ENCODE results near the gene TMEM141.
"Not testable (repeated sequence)": the region's sequence is repeated elsewhere in the genome, so short reads cannot be mapped to it uniquely, and the experiment has no call there.

The TMEM141 gene

GRCh38 chr9:136754626-136755301, 36.4 kb upstream of the TMEM141 start:
- FAIRE-seq (no peak), DNase-seq (ENCODE audit: extremely low spot score, insufficient read length, low read depth) (no peak)

GRCh38 chr9:136755302-136756133, 35.6 kb upstream of the TMEM141 start:
- not testable (repeated sequence) for DNase-seq (ENCODE audit: extremely low spot score, insufficient read length, low read depth); FAIRE-seq

DNA sequence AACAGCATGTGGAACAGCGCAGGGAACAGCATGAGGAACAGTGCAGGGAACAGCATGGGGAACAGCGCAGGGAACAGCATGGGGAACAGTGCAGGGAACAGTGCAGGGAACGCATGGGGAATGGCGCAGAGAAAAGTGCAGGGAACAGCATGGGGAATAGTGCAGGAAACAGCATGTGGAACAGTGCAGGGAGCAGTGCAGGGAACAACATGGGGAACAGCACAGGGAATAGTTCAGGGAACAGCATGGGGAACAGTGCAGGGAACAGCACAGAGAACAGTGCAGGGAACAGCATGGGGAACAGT, 35.1 kb upstream of the TMEM141 start:
- FAIRE-seq (no peak), DNase-seq (ENCODE audit: extremely low spot score, insufficient read length, low read depth) (no peak)

GRCh38 chr9:136756836-136757235, 34.3 kb upstream of the TMEM141 start:
- no peak for DNase-seq (ENCODE audit: extremely low spot score, insufficient read length, low read depth)
- FAIRE-seq, result no peak

GRCh38 chr9:136757328-136757727, 33.8 kb upstream of the TMEM141 start:
- FAIRE-seq (no peak), DNase-seq (ENCODE audit: extremely low spot score, insufficient read length, low read depth) (no peak)

DNA sequence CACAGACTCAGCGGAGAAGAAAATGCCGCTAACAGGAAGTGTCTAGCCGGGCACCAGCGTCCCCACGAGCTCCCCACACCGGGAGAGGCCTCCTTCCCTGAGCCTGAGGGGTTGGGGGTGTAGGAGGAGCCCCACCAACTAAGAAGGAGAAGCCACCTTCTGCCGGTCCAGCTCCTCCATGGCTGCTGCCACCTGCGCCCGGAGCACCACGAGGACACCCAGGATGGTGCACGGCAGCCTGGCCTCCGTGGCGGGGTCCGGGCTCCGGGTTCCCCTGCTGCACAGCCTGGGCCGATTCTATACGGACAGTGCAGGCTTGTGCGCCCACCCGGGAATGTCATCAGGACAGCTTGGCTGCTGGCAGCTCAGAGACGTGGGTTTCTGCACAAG, 33.4 kb upstream of the TMEM141 start:
- FAIRE-seq (no peak), DNase-seq (ENCODE audit: extremely low spot score, insufficient read length, low read depth) (no peak)

GRCh38 chr9:136759001-136759400, 32.1 kb upstream of the TMEM141 start:
- DNase-seq (ENCODE audit: extremely low spot score, insufficient read length, low read depth), result no peak
- no peak for FAIRE-seq

DNA sequence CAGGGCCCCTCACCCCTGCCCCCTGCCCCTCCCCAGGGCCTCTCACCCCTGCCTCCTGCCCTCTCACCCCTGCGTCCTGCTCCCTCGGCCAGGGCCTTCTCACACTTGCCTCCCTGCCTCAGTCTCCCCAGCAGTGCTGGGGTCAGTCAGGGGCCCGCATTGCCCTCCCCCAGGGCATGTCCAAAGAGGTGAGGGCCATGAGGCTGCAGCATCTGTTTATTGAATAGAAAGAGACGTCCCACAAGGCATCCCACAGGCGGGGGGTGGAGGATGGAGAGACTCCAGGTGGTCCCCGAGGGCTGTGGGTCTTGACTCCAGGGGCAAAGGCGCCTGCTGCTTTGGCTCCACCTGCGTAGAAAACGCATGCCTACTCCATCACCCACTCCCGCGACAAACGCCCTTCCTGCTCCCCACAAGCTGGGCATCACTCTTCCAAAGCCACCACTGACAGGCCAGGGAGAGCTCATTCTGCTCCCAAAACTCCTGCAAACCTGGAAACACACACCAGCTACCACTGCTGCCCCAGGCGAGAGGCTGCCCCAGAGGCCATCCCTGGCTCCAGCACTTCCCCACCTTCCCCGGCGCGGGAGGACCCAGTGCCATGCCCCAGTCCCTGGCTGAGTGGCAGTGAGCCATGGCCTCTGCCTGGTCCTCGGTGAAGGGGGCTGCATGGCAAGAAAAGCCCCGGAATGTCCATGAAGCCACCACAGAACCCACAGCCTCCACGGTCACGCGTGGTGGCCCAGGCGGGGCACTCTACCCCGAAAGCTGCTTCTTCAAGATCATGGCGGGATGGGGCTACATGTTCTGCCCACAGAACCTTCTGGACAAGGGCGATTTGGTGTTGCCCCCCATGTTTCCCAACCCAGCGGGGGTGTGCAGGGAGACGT, 31.5 kb upstream of the TMEM141 start:
- no peak for DNase-seq (ENCODE audit: extremely low spot score, insufficient read length, low read depth)
- FAIRE-seq, result no peak

GRCh38 chr9:136760424-136760823, 30.7 kb upstream of the TMEM141 start:
- FAIRE-seq (no peak), DNase-seq (ENCODE audit: extremely low spot score, insufficient read length, low read depth) (no peak)

DNA sequence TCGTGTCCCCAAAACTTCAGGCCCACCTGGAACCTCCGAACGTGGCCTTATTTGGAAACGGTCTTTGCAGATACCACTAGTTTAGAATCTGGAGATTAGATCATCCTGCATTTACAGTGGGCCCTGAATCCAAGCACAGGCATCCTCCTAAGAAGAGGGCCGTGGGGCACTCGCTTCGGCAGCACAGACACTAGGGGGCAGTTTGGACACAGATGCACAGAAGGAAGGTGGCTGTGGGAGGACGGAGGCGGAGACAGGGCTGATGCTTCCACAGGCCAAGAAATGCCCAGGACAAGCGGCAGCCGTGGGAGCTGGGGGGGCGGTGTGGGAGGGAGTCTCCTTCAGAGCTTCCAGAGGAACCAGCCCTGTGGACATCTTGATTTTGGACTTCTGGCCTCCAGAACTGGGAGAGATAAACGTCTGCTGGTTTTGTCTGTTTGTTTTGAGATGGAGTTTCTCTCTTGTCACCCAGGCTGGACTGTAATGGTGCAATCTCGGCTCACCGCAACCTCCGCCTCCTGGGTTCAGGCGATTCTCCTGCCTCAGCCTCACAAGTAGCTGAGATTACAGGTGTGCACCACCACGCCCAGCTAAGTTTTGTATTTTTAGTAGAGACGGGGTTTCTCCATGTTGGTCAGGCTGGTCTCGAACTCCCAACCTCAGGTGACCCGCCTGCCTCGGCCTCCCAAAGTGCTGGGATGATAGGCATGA, 30.2 kb upstream of the TMEM141 start:
- not testable (repeated sequence) for DNase-seq (ENCODE audit: extremely low spot score, insufficient read length, low read depth)
- peak; percentile 82 for FAIRE-seq

DNA sequence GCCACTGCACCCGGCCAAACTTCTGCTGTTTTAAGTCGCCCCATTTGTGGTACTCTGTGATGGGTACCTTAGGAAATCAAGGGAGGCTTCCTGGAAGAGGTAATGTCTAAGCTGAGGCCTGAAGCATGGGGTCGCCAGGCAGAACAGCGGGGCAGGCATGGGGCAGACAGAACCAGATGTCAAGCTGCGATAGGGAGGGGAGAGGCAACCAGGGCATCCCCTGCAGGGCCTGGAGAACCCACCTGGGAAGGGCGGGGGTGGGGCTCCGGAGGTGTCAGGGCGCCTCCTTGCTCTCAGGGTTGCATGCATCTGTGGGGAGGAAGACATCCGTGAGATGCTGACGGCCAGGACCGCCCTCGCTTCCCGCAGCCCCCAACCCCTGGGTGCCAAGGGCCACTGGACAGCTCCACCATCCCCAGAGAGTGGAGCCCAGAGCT, 29.6 kb upstream of the TMEM141 start:
- no peak for FAIRE-seq
- no peak for DNase-seq (ENCODE audit: extremely low spot score, insufficient read length, low read depth)

GRCh38 chr9:136762221-136762691, 28.9 kb upstream of the TMEM141 start:
- FAIRE-seq (no peak), DNase-seq (ENCODE audit: extremely low spot score, insufficient read length, low read depth) (no peak)

DNA sequence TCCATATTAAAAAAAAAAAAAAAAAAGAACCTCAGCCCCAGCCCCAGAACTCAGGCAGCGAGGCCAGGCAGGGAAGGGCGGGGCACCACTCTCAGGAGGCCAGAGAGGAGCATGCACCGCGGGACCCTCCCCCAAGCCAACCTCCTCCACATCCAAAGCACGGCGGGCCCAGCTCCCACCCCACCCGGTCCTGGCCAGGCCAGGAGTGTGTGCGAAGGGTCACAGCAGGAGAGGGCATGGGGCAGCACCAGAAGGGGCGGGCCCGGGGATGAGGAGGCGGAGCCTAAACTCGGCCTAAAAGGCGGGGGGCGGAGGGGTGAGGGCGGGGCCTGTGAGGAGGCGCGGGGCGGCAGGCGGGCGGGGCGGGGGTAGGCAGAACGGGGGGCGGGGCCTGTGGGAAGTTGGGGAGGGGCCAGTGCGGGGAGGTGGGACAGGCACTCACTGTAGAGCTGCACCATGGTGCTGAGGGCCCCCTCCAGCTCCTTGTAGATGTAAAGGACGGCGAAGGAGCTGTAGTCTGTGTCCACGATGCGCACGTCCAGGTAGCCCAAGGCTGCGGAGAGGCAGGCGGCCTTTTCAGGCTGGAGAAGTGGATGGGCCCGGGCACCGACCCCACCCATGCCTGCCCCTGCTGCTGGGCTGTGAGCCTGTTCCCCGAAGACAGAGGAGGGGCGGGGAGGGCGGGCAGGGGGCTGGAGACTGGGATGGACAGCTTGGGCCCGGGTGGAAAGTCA, 28.1 kb upstream of the TMEM141 start:
- FAIRE-seq (no peak), DNase-seq (ENCODE audit: extremely low spot score, insufficient read length, low read depth) (no peak)

- no peak for FAIRE-seq
- DNase-seq (ENCODE audit: extremely low spot score, insufficient read length, low read depth), result no peak
Measured at GRCh38 chr9:136763649-136764035, 27.5 kb upstream of the TMEM141 start.

DNA sequence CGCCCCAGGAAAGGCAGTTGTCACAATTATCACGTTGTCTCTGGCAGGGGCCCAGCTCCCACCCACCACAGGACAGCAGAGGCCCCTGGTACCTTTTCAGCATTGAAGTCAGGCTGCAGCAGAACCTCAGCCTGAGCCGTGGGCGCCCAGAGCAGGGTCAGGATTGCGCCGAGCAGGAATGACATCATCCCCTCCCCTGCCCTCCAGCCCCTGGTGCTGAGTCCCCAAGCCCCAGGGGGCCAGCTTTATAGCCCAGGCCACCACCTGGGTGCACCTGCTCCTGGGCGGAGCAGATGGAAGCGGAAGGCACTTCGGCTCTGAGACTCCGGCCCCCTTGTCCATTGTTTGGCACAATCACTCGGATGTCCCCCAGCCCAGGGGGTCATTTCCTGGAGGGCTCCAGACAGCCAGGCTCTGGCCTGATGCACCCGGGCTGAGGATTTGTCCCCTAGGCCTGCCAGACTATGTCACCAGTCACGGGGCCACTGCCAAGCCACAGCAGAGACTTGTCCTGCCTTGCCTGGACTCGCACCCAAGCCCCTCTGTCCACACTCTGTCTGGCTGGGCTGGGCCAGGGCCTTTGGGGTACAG, 26.7 kb upstream of the TMEM141 start, which contains the start of gene LCN15:
Gene LCN15, minus strand, starts transcription at position 218 of the 591 bp plus-strand sequence. Its CDS starts 30 bp downstream, at position 188.
- FAIRE-seq (no peak), DNase-seq (ENCODE audit: extremely low spot score, insufficient read length, low read depth) (no peak)

GRCh38 chr9:136765041-136765440, 26.1 kb upstream of the TMEM141 start:
- FAIRE-seq (no peak), DNase-seq (ENCODE audit: extremely low spot score, insufficient read length, low read depth) (no peak)

DNA sequence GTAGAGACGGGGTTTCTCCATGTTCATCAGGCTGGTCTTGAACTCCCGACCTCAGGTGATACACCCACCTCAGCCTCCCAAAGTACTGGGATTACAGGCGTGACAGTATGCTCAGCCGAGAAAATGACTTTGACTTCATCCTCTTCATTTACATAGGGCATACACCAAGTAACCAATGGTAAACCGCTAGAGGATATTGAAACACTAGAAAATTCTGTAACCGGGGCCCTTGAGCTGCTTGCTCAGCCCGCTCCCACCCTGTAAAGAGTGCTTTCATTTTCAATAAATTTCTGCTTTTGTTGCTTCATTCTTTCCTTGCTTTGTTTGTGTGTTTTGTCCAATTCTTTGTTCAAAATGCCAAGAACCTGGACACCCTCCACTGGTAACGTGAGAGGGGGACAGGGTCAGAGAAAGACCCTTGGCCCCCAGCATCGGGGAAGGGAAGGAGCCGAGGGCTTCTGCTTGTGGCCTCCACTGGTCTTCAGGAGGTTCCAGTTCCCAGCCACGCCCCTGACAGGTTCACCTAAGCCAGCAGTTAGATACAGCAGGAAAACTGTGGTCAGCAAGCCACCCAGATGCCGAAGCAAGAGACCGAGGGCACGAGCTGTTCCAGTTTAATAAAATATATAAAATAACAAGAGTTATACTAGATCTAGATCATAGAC, 25.3 kb upstream of the TMEM141 start:
- peak; percentile 81 for FAIRE-seq
- DNase-seq (ENCODE audit: extremely low spot score, insufficient read length, low read depth), result not testable (repeated sequence)

DNA sequence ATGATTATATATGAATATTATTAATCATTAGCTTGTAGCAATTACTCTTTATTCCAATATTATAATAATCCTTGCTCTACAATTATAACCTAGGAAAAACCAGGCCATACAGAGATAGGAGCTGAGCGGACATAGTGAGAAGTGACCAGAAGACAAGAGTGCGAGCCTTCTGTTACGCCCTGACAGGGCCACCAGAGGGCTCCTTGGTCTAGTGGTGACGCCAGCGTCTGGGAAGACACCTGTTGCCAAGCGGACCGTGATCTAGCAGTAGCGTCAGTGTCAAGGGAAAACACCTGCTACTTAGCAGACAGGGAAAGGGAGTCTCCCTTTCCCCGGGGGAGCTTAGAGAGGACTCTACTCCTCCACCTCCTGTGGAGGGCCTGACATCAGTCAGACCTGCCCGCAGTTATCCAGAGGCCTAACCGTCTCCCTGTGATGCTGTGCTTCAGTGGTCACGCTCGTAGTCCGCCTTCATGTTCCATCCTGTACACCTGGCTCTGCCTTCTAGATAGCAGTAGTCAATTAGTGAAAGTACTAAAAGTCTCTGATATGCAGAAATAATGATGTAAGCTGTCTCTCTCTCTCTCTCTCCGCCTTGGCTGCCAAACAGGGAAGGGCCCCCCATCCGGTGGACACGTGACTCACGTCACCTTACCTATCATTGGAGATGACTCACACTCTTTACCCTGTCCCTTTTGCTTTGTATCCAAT, 24.6 kb upstream of the TMEM141 start:
- DNase-seq (ENCODE audit: extremely low spot score, insufficient read length, low read depth), result not testable (repeated sequence)
- FAIRE-seq, result peak; percentile 83

Data from GM18507 (cell line).